Measurements from ENCODE around the gene NCS1.

GRCh38 chr9:130256644-130257043, 84.4 kb downstream of the NCS1 start:
- TF ChIP-seq CEBPB (IDR thresholded peaks at IDR 0.05): no peak
- no peak for TF ChIP-seq MAX (IDR thresholded peaks at IDR 0.05)
- no peak for TF ChIP-seq TCF12 (IDR thresholded peaks at IDR 0.05; ENCODE audit: low read depth)
- no peak for TF ChIP-seq EGR1 (IDR thresholded peaks at IDR 0.05)
- no peak for TF ChIP-seq REST (IDR thresholded peaks at IDR 0.05; ENCODE audit: low read depth)
- no peak for TF ChIP-seq YY1 (IDR thresholded peaks at IDR 0.05; ENCODE audit: low read depth)
- TF ChIP-seq EP300 (IDR thresholded peaks at IDR 0.05; ENCODE audit: borderline replicate concordance): no peak
- TF ChIP-seq TAF1 (IDR thresholded peaks at IDR 0.05; ENCODE audit: low read depth): no peak
- TF ChIP-seq RAD21 (IDR thresholded peaks at IDR 0.05; ENCODE audit: low read depth): no peak
- TF ChIP-seq CREB1 (IDR thresholded peaks at IDR 0.05; ENCODE audit: low read depth): no peak
- no peak for TF ChIP-seq USF1 (IDR thresholded peaks at IDR 0.05)

Data from Ishikawa (cell line).